ENCODE data around the gene ARVCF.
A peak's percentile ranks its signal among the peaks of the same experiment; 100 is the strongest.

DNA sequence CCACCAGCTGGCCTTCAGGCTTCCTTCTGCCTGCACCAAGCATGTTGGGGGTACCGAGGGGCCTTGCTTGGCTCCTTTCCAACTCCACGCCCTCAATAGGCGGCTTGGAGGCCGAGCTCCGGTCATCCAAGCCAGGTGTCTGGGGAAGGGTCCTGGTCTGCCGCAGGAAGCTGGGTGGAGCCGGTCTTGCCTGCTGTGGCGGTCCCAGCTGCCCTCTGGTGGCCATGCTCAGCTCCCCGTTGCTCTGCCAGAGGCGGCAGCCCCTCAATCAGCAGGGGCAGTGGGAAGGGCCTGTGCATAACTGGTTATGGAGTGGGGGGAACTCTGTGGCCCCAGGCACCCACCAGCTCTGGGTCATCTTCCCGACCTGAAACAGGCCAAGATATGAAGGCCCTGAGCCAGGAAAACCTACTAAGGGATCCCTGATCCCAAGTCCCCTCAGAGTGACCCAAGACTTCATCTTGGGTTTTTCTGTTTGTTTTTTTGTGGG is 3.2 kb downstream of the ARVCF start:
- TF ChIP-seq, protein P1, sequence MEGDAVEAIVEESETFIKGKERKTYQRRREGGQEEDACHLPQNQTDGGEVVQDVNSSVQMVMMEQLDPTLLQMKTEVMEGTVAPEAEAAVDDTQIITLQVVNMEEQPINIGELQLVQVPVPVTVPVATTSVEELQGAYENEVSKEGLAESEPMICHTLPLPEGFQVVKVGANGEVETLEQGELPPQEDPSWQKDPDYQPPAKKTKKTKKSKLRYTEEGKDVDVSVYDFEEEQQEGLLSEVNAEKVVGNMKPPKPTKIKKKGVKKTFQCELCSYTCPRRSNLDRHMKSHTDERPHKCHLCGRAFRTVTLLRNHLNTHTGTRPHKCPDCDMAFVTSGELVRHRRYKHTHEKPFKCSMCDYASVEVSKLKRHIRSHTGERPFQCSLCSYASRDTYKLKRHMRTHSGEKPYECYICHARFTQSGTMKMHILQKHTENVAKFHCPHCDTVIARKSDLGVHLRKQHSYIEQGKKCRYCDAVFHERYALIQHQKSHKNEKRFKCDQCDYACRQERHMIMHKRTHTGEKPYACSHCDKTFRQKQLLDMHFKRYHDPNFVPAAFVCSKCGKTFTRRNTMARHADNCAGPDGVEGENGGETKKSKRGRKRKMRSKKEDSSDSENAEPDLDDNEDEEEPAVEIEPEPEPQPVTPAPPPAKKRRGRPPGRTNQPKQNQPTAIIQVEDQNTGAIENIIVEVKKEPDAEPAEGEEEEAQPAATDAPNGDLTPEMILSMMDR (IDR thresholded peaks at IDR 0.05) = peak; percentile 26 to 72 (median 44)
- no peak for TF ChIP-seq POLR2AphosphoS5 (IDR thresholded peaks at IDR 0.05)
